ENCODE results near the gene PYCARD. TPM values are rescaled to one million over a fixed set of nuclear protein-coding genes. Genes with fewer than 3 reads are reported as not detected.

The PYCARD gene
- total and polyA plus RNA-seq, 10 of the 15 experiments (the other 5 are each of a cell fraction or from before 2014, with no cell fraction given), result 5.1 to 106 (median 45.9) TPM

GRCh38 chr16:31202414-31203375 lies at the start of gene PYCARD (continued):
- TF ChIP-seq NFYB (IDR thresholded peaks at IDR 0.05; ENCODE audit: insufficient read depth, low read depth, low read length) (no peak), E2F4 (IDR thresholded peaks at IDR 0.05; ENCODE audit: low read depth, low read length) (no peak), YBX1 (IDR thresholded peaks at IDR 0.05) (no peak), BACH1 (IDR thresholded peaks at IDR 0.05; ENCODE audit: borderline replicate concordance) (peak; percentile 39; the same call in 1 of the 2 replicates), RAD51 (IDR thresholded peaks at IDR 0.05) (no peak), GATAD2B (conservative IDR thresholded peaks at IDR 0.05; ENCODE audit: low read depth) (peak; percentile 68; the same call in 1 of the 2 replicates), GABPA (IDR thresholded peaks at IDR 0.05; ENCODE audit: low read depth) (no peak), E4F1 (IDR thresholded peaks at IDR 0.05; ENCODE audit: borderline replicate concordance, partially characterized antibody) (no peak), NFYA (IDR thresholded peaks at IDR 0.05; ENCODE audit: borderline replicate concordance, low read depth, low read length) (no peak), BCL11A (IDR thresholded peaks at IDR 0.05; ENCODE audit: low read depth, low read length) (no peak), CEBPZ (IDR thresholded peaks at IDR 0.05; ENCODE audit: low read depth, low read length) (no peak), BCLAF1 (IDR thresholded peaks at IDR 0.05) (no peak), ATF2 (IDR thresholded peaks at IDR 0.05; ENCODE audit: low read length) (no peak), MLLT1 (IDR thresholded peaks at IDR 0.05) (no peak), BMI1 (IDR thresholded peaks at IDR 0.05; ENCODE audit: borderline replicate concordance) (no peak)
